ENCODE measurements around the gene MUC12.

Gene MUC12

DNA sequence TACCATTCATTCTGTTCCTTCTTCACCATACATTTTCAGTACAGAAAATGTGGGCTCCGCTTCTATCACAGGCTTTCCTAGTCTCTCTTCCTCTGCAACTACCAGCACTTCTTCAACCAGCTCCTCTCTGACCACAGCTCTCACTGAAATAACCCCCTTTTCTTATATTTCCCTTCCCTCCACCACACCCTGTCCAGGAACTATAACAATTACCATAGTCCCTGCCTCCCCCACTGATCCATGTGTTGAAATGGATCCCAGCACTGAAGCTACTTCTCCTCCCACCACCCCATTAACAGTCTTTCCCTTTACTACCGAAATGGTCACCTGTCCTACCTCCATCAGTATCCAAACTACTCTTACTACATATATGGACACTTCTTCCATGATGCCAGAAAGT, 9.5 kb upstream of the MUC12 start:
- no peak overlapping the region for H3K27ac ChIP-seq (ENCODE audit: low read depth, low read length)
- no peaks in the 10 kb centered on the region for H3K36me3 ChIP-seq (ENCODE audit: insufficient read depth, low read length)
- peaks cover 3% of the 10 kb centered on the region; the same call in 1 of the 2 replicates for H3K9me3 ChIP-seq (ENCODE audit: insufficient read depth, low read depth, low read length)
- 68% methylated on average over 2 of the region's 2 CpGs for WGBS
- 0 out of 2 replicates have a peak, but pooled peaks cover 5% of the 10 kb centered on the region for H3K4me1 ChIP-seq (ENCODE audit: insufficient read depth, low read length)
- H3K4me3 ChIP-seq (ENCODE audit: low read length) = no peak overlapping the region
- H3K27me3 ChIP-seq (ENCODE audit: insufficient read depth, low read length) = peaks cover 7% of the 10 kb centered on the region; the same call in 1 of the 2 replicates
- no peak overlapping the region for H3K9ac ChIP-seq (ENCODE audit: low read depth, low read length)

DNA sequence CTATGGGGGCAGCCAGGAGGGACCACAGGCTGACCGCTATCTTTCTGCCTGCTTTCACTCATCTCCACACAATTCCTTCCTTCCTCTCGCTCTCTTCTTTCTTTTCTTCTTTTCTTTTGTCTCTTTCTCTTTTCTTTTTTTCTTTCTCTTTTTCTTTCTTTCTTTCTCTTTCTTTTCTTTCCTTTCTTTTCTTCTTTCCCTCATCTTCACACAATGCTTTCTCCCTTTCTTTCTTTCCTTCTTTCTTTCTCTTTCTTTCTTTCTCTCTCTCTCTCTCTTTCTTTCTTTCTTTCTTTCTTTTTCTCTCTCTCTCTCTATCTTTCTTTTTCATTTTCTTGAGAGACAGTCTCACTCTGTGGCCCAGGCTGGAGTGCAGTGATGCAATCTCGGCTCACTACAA, 6.8 kb upstream of the MUC12 start:
- H3K9me3 ChIP-seq (ENCODE audit: insufficient read depth, low read depth, low read length) = peaks cover 3% of the 10 kb centered on the region; the same call in 1 of the 2 replicates
- H3K4me1 ChIP-seq (ENCODE audit: insufficient read depth, low read length) = 0 out of 2 replicates have a peak, but pooled peaks cover 8% of the 10 kb centered on the region
- no peaks in the 10 kb centered on the region for H3K36me3 ChIP-seq (ENCODE audit: insufficient read depth, low read length)
- 90% methylated on average over 3 of the region's 3 CpGs for WGBS
- H3K9ac ChIP-seq (ENCODE audit: low read depth, low read length) = no peak overlapping the region
- peaks cover 26% of the 10 kb centered on the region for H3K27me3 ChIP-seq (ENCODE audit: insufficient read depth, low read length)
- H3K27ac ChIP-seq (ENCODE audit: low read depth, low read length) = no peak overlapping the region
- H3K4me3 ChIP-seq (ENCODE audit: low read length) = no peak overlapping the region

DNA sequence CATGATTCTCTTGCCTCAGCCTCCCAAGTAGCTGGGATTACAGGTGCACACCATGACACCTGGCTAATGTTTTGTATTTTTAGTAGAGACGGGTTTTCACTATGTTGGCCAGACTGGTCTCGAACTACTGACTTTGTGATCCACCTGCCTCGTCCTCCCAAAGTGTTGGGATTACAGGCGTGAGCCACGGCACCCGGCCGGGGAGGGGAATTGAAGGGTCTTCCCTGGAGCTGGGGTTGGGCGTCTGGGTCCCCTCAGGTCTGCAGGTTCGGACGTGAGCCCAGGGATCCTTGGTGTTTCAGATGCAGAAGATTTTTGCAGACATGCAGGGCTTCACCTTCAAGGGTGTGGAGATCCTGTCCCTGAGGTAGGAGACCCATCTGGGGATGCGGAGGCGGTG, 6.0 kb upstream of the MUC12 start:
- H3K27me3 ChIP-seq (ENCODE audit: insufficient read depth, low read length) = peaks cover 34% of the 10 kb centered on the region
- no peak overlapping the region for H3K27ac ChIP-seq (ENCODE audit: low read depth, low read length)
- no peaks in the 10 kb centered on the region for H3K36me3 ChIP-seq (ENCODE audit: insufficient read depth, low read length)
- H3K4me3 ChIP-seq (ENCODE audit: low read length) = no peak overlapping the region
- H3K9ac ChIP-seq (ENCODE audit: low read depth, low read length) = no peak overlapping the region
- no peaks in the 10 kb centered on the region for H3K9me3 ChIP-seq (ENCODE audit: insufficient read depth, low read depth, low read length)
- peaks cover 12% of the 10 kb centered on the region for H3K4me1 ChIP-seq (ENCODE audit: insufficient read depth, low read length)
- WGBS = 74% methylated on average over 12 of the region's 12 CpGs

DNA sequence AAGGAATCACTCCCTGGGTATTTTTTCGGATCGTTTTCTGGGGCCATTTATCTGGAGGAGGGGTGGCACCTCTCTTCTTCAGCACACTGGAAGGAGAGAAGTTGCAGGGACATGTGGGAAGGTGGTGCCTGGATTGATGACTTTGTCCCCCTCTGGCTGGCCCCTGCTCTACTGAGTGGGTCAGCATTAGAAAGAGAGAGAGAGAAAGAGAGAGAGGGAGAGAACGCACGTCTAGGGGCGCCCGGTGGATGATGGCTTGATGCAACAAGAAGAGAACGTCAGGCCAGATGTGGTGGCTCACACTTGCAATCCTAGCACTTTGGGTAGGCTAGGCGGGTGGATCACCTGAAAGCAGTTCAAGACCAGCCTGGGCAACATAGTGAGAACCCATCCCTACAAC, 5.5 kb upstream of the MUC12 start:
- Histone ChIP-seq H3K27ac (ENCODE audit: low read depth, low read length) (no peak overlapping the region), H3K27me3 (ENCODE audit: insufficient read depth, low read length) (peaks cover 37% of the 10 kb centered on the region), H3K9ac (ENCODE audit: low read depth, low read length) (no peak overlapping the region), H3K36me3 (ENCODE audit: insufficient read depth, low read length) (no peaks in the 10 kb centered on the region), H3K4me1 (ENCODE audit: insufficient read depth, low read length) (peaks cover 16% of the 10 kb centered on the region), H3K4me3 (ENCODE audit: low read length) (no peak overlapping the region), H3K9me3 (ENCODE audit: insufficient read depth, low read depth, low read length) (no peaks in the 10 kb centered on the region)
- WGBS = 84% methylated on average over 8 of the region's 8 CpGs

DNA sequence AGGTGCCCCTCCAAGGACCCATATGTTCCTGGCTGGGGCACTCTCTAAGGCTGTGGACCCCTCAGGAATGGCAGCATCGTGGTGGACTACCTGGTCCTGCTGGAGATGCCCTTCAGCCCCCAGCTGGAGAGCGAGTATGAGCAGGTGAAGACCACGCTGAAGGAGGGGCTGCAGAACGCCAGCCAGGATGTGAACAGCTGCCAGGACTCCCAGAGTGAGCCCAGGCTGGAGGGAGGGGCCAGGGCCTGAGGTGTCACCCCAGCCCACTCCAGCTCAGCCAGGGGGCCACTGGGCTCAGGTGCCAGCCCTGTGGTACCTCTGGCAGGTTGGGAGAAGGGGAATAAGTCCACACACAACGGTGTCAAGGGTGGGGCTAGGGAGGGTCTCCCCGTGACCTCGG, 4.7 kb upstream of the MUC12 start:
- WGBS = 68% methylated on average over 7 of the region's 7 CpGs
- Histone ChIP-seq H3K27me3 (ENCODE audit: insufficient read depth, low read length) (peaks cover 37% of the 10 kb centered on the region), H3K36me3 (ENCODE audit: insufficient read depth, low read length) (no peaks in the 10 kb centered on the region), H3K9me3 (ENCODE audit: insufficient read depth, low read depth, low read length) (no peaks in the 10 kb centered on the region), H3K9ac (ENCODE audit: low read depth, low read length) (no peak overlapping the region), H3K4me3 (ENCODE audit: low read length) (no peak overlapping the region), H3K27ac (ENCODE audit: low read depth, low read length) (no peak overlapping the region), H3K4me1 (ENCODE audit: insufficient read depth, low read length) (peaks cover 16% of the 10 kb centered on the region)

DNA sequence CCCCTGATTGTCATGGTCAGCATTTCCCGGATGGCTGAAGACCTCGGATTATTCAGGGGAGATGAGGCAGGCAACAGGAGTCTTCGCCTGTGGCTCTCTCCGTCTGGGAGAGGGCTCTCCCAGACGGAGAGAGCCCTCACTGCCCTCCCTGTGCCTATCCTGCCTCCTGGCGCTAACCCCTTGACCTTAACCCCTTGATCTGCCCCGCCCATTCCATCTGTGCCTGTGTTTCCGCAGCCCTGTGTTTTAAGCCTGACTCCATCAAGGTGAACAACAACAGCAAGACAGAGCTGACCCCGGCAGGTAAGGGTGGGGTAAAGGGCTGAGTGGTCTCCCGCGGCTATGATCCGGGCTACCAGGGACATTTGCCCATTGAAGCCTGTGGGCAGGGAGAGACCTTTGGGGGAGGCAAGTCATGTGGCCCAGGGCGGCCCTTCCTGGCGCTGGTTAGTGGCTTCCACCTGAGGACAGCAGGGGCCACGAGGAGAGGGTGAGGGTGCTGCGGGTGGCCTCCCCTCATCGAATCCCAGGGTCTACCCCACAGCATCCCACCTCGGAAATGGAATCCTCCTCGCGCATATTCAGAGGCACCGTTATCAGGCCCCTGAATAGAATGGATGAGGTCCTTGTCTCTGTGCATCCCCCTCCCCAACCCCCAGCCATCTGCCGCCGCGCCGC, 4.2 kb upstream of the MUC12 start:
- Histone ChIP-seq H3K9ac (ENCODE audit: low read depth, low read length) (no peak overlapping the region), H3K4me3 (ENCODE audit: low read length) (peak overlapping the region; percentile 54), H3K4me1 (ENCODE audit: insufficient read depth, low read length) (peaks cover 16% of the 10 kb centered on the region), H3K27ac (ENCODE audit: low read depth, low read length) (no peak overlapping the region), H3K27me3 (ENCODE audit: insufficient read depth, low read length) (peaks cover 37% of the 10 kb centered on the region), H3K36me3 (ENCODE audit: insufficient read depth, low read length) (no peaks in the 10 kb centered on the region), H3K9me3 (ENCODE audit: insufficient read depth, low read depth, low read length) (no peaks in the 10 kb centered on the region)
- WGBS = 24% methylated on average over 25 of the region's 25 CpGs

DNA sequence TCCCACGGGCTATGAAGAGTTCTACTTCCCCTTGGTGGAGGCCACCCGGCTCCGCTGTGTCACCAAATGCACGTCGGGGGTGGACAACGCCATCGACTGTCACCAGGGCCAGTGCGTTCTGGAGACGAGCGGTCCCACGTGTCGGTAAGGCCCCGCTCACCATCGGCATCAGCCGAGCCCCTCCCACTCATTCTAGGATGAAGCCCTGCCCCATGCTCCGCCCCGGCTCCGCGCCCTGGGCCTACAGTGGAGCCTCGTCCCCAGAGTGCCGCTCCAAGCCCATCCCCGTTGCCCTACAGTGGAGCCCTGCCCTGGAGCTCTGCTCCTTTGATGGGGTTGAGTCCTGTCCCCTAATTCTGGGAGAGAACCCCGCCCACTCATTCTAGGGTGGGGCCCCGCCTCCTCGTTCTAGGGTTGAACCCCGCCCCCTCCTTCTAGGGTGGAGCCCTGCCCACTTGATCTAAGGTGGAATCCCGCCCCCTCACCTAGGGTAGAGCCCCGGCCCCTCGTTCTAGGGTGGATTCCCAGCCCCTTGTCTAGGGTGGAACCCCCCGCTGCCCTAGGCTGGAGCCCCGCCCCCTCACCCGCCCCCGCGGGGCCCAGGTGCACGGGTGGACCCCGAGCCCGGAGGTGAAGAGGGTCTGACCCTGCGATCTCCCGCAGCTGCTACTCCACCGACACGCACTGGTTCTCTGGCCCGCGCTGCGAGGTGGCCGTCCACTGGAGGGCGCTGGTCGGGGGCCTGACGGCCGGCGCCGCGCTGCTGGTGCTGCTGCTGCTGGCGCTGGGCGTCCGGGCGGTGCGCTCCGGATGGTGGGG, 3.4 kb upstream of the MUC12 start:
- Histone ChIP-seq H3K4me3 (ENCODE audit: low read length) (peak overlapping the region; percentile 54), H3K9me3 (ENCODE audit: insufficient read depth, low read depth, low read length) (no peaks in the 10 kb centered on the region), H3K9ac (ENCODE audit: low read depth, low read length) (no peak overlapping the region), H3K36me3 (ENCODE audit: insufficient read depth, low read length) (no peaks in the 10 kb centered on the region), H3K4me1 (ENCODE audit: insufficient read depth, low read length) (peaks cover 16% of the 10 kb centered on the region), H3K27ac (ENCODE audit: low read depth, low read length) (no peak overlapping the region), H3K27me3 (ENCODE audit: insufficient read depth, low read length) (peaks cover 37% of the 10 kb centered on the region)
- WGBS = under 1% methylated on average over 58 of the region's 58 CpGs

DNA sequence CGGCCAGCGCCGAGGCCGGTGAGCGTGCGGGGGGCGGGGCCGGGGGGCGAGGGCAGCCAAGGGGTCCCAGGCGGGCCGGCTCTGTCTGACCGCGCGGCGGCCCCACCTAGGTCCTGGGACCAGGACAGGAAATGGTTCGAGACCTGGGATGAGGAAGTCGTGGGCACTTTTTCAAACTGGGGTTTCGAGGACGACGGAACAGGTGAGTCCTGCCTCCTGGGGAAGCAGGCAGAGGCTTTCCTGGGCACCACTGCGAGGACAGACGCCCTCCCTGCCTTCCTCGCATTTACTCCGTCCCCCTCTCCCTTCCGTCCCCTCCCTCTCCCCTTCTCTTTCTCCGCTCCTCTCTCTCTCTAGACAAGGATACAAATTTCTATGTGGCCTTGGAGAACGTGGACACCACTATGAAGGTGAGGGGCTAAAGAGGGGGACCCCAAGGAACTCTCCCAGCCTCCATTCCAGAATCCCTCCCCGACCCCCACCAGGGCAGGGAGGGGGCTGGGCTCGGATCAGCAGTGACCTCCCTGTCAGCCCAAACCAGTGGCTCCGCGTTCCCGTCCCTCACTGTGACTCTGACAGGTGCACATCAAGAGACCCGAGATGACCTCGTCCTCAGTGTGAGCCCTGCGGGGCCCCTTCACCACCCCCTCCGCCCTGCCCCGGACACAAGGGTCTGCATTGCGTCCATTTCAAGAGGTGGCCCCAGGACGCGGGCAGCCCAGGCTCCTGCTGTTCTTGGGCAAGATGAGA, 2.6 kb upstream of the MUC12 start:
- WGBS = 11% methylated on average over 40 of the region's 40 CpGs
- Histone ChIP-seq H3K4me3 (ENCODE audit: low read length) (peak overlapping the region; percentile 54), H3K9ac (ENCODE audit: low read depth, low read length) (no peak overlapping the region)

DNA sequence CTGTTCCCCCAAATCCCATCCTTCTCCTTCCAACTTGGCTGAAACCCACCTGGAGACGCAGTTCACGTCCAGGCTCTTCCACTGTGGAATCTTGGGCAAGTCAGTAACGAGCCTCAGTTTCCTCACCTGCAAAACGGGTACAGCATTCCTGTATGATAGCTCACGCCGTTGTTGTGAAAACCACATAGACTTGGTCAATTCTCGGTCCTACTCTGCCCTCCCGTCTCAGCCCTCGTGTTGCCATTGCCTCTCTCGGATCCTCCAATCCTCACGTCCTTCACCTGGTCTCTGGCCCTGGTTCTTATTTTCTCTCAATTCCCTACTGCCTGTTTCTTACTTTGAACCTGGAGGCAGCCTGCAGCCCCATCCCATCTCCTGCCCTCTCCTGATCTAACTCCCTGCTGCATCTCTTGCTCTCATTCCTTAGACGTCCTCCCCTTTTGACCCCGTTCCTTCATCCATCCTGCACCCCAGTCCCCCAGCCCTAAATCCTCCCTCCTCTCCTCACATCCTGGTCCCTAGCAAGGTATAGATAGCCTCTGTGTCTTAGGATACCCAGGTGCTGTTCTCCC, 2.0 kb upstream of the MUC12 start:
- peaks cover 16% of the 10 kb centered on the region for H3K4me1 ChIP-seq (ENCODE audit: insufficient read depth, low read length)
- no peak overlapping the region for H3K27ac ChIP-seq (ENCODE audit: low read depth, low read length)
- H3K4me3 ChIP-seq (ENCODE audit: low read length) = no peak overlapping the region; the same call in 1 of the 2 replicates
- WGBS = 55% methylated on average over 13 of the region's 13 CpGs
- peaks cover 37% of the 10 kb centered on the region for H3K27me3 ChIP-seq (ENCODE audit: insufficient read depth, low read length)
- no peaks in the 10 kb centered on the region for H3K9me3 ChIP-seq (ENCODE audit: insufficient read depth, low read depth, low read length)
- H3K36me3 ChIP-seq (ENCODE audit: insufficient read depth, low read length) = no peaks in the 10 kb centered on the region
- H3K9ac ChIP-seq (ENCODE audit: low read depth, low read length) = no peak overlapping the region

More for the DNA sequence above, 2.6 kb upstream of the MUC12 start:
- Histone ChIP-seq H3K9me3 (ENCODE audit: insufficient read depth, low read depth, low read length) (no peaks in the 10 kb centered on the region), H3K4me1 (ENCODE audit: insufficient read depth, low read length) (peaks cover 16% of the 10 kb centered on the region), H3K27me3 (ENCODE audit: insufficient read depth, low read length) (peaks cover 37% of the 10 kb centered on the region), H3K27ac (ENCODE audit: low read depth, low read length) (no peak overlapping the region), H3K36me3 (ENCODE audit: insufficient read depth, low read length) (no peaks in the 10 kb centered on the region)

DNA sequence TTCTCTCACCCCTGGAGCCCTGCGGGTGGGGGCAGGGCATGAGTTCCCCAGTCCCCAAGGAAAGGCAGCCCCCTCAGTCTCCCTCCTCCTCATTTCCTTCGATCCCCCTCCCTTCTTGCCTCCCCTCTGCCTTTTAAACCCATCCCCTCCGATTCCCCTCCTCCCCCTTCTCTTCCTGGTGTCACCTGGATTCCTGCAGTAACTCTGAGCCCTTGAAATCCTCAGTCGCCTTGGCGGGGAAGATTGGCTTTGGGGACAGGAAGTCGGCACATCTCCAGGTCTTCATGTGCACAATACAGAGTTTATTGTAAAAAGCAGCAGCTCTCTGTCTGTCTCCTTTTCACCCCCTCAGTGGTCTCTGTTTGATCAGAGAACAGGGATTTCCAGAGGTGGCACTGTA, 1.3 kb upstream of the MUC12 start:
- 26% methylated on average over 6 of the region's 6 CpGs for WGBS
- Histone ChIP-seq H3K27ac (ENCODE audit: low read depth, low read length) (no peak overlapping the region), H3K4me3 (ENCODE audit: low read length) (no peak overlapping the region), H3K36me3 (ENCODE audit: insufficient read depth, low read length) (no peaks in the 10 kb centered on the region), H3K4me1 (ENCODE audit: insufficient read depth, low read length) (peaks cover 16% of the 10 kb centered on the region), H3K27me3 (ENCODE audit: insufficient read depth, low read length) (peaks cover 37% of the 10 kb centered on the region), H3K9me3 (ENCODE audit: insufficient read depth, low read depth, low read length) (no peaks in the 10 kb centered on the region), H3K9ac (ENCODE audit: low read depth, low read length) (no peak overlapping the region)

DNA sequence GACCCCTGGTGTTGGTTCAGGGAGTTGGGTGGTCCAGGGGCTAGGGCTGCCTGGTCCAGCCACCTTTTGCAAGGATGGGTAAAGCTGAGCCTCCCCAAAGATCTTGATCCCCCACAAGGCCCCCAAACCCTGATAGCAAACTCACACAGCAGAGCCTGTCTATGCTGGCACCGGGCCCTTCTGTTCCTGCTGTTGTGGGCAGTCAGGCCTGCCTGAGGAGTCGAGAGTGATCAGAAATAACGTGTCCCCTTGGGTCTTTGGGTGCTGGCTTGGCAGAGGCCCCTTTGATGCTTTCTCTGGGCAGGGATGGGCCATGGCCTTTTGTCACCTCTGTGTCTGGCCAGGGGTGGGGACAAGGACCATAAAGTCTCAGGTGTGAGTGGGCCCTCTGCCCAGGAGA, 715 bp upstream of the MUC12 start:
- H3K4me1 ChIP-seq (ENCODE audit: insufficient read depth, low read length) = peaks cover 16% of the 10 kb centered on the region
- H3K4me3 ChIP-seq (ENCODE audit: low read length) = no peak overlapping the region
- peaks cover 37% of the 10 kb centered on the region for H3K27me3 ChIP-seq (ENCODE audit: insufficient read depth, low read length)
- H3K27ac ChIP-seq (ENCODE audit: low read depth, low read length) = no peak overlapping the region
- H3K36me3 ChIP-seq (ENCODE audit: insufficient read depth, low read length) = no peaks in the 10 kb centered on the region
- H3K9me3 ChIP-seq (ENCODE audit: insufficient read depth, low read depth, low read length) = no peaks in the 10 kb centered on the region
- no peak overlapping the region for H3K9ac ChIP-seq (ENCODE audit: low read depth, low read length)
- 61% methylated on average over 3 of the region's 3 CpGs for WGBS

Measured in HUES64 (cell line).